IMR-90 (cell line): ENCODE results near the gene GRAP. TPM values are rescaled to one million over a fixed set of nuclear protein-coding genes. Genes with fewer than 3 reads are reported as not detected.
"Not testable (repeated sequence)": the region's sequence is repeated elsewhere in the genome, so short reads cannot be mapped to it uniquely, and the experiment has no call there.

Experiments
- ATAC-seq: fragments of 200-7000 bp; cut with Tn5 transposase; 2 replicates; pipeline ENCODE4 v1.9.1; 2020; ENCODE audit warnings: low read depth, mild to moderate bottlenecking, moderate library complexity
- BruUV-seq: library from RNA; stranded (reverse); fragments of 400-500 nt; replicated peaks from 2 replicates; lab custom pipeline; 2021; lab: Mats Ljungman, UMichigan
- CTCF ChIA-PET: fragments of 300-600 bp; formaldehyde crosslinking; extraction: SDS; loops from one replicate; lab custom pipeline; 2021; ENCODE audit warnings: antibody characterized with exemption; lab: Yijun Ruan, JAX
- POLR2A ChIA-PET: fragments of 300-600 bp; sonication (Branson Sonifier 250); formaldehyde crosslinking; loops from one replicate; lab custom pipeline; 2022; ENCODE audit warnings: antibody characterized with exemption; ENCODE audit not compliant: unreplicated experiment; lab: Charles Lee
- DNase-seq: peaks from one replicate; pipeline ENCODE4 v3.0.0; 2013
- H2AFZ ChIP-seq: replicated peaks from 2 replicates; pipeline ENCODE3; 2013; ENCODE audit warnings: low read length, mild to moderate bottlenecking; ENCODE audit not compliant: poor library complexity
- H2AK5ac ChIP-seq: 2 replicates; pipeline ENCODE4 v1.6.1; 2013; ENCODE audit warnings: low read depth, low read length, inconsistent platforms
- H2AK9ac ChIP-seq: replicated peaks from 2 replicates; pipeline ENCODE3; 2013; ENCODE audit warnings: mild to moderate bottlenecking, low read depth, low read length, moderate library complexity; ENCODE audit not compliant: poor library complexity
- H2BK120ac ChIP-seq: 2 replicates; pipeline ENCODE4 v1.6.1; 2013; ENCODE audit warnings: low read depth, low read length, inconsistent platforms
- H2BK15ac ChIP-seq: 3 replicates; pipeline ENCODE4 v1.6.1; 2013; ENCODE audit warnings: low read depth, low read length, inconsistent platforms
- H2BK20ac ChIP-seq: 2 replicates; pipeline ENCODE4 v1.6.1; 2013; ENCODE audit warnings: low read depth, mild to moderate bottlenecking, inconsistent platforms, low read length, moderate library complexity
- H2BK5ac ChIP-seq: 2 replicates; pipeline ENCODE4 v1.6.1; 2013; ENCODE audit warnings: mild to moderate bottlenecking, low read depth, low read length, inconsistent platforms; ENCODE audit not compliant: poor library complexity, severe bottlenecking
- H3K14ac ChIP-seq: replicated peaks from 2 replicates; pipeline ENCODE4 v1.6.1; 2013; ENCODE audit warnings: low read depth, low read length, inconsistent platforms
- H3K18ac ChIP-seq: 2 replicates; pipeline ENCODE4 v1.6.1; 2013; ENCODE audit warnings: low read depth, low read length, control low read depth
- H3K23ac ChIP-seq: 2 replicates; pipeline ENCODE4 v1.6.1; 2013; ENCODE audit warnings: low read depth, low read length, inconsistent platforms
- H3K27ac ChIP-seq: 2 replicates; pipeline ENCODE4 v1.5.1; 2013; ENCODE audit warnings: mild to moderate bottlenecking, control low read depth, low read length; ENCODE audit not compliant: insufficient read depth
- H3K27me3 ChIP-seq: 2 replicates; pipeline ENCODE4 v1.6.1; 2013; ENCODE audit warnings: low read length; ENCODE audit not compliant: control insufficient read depth, insufficient read depth
- H3K36me3 ChIP-seq: 2 replicates; pipeline ENCODE4 v1.6.1; 2013; ENCODE audit warnings: low read length, mixed read lengths; ENCODE audit not compliant: control insufficient read depth, insufficient read depth
- H3K4ac ChIP-seq: 2 replicates; pipeline ENCODE4 v1.6.1; 2013; ENCODE audit warnings: low read depth, low read length, inconsistent platforms
- H3K4me1 ChIP-seq: 2 replicates; pipeline ENCODE4 v1.6.1; 2013; ENCODE audit warnings: low read length, mixed read lengths; ENCODE audit not compliant: control insufficient read depth, insufficient read depth
- H3K4me2 ChIP-seq: 2 replicates; pipeline ENCODE4 v1.6.1; 2013; ENCODE audit warnings: low read depth, mild to moderate bottlenecking, control low read depth, low read length, moderate library complexity
- H3K4me3 ChIP-seq: 2 replicates; pipeline ENCODE4 v1.5.1; 2013; ENCODE audit warnings: low read depth, mild to moderate bottlenecking, control low read depth, low read length, moderate library complexity; ENCODE audit not compliant: insufficient read depth
- H3K56ac ChIP-seq: 2 replicates; pipeline ENCODE4 v1.6.1; 2013; ENCODE audit warnings: low read length, inconsistent platforms; ENCODE audit not compliant: insufficient read depth; ENCODE audit errors: extremely low read depth
- H3K79me1 ChIP-seq, 2 experiments: 2 replicates each; pipeline ENCODE4 v1.6.1; 2013; ENCODE audit warnings: low read length in 2 of 2, inconsistent platforms in 1 of 2, low read depth in 1 of 2
- H3K9ac ChIP-seq: 2 replicates; pipeline ENCODE4 v1.6.1; 2013; ENCODE audit warnings: low read depth, low read length, control low read depth
- H3K9me1 ChIP-seq: 2 replicates; pipeline ENCODE4 v1.6.1; 2013; ENCODE audit warnings: low read length, inconsistent platforms; ENCODE audit not compliant: insufficient read depth
- H3K9me3 ChIP-seq: 2 replicates; pipeline ENCODE4 v1.6.1; 2013; ENCODE audit warnings: low read length; ENCODE audit not compliant: control insufficient read depth, insufficient read depth
- H4K20me1 ChIP-seq: 2 replicates; pipeline ENCODE4 v1.6.1; 2013; ENCODE audit warnings: low read length, inconsistent platforms; ENCODE audit not compliant: insufficient read depth
- H4K5ac ChIP-seq: 2 replicates; pipeline ENCODE4 v1.6.1; 2013; ENCODE audit warnings: mild to moderate bottlenecking, low read depth, low read length, control low read depth
- H4K8ac ChIP-seq, 2 experiments: 2 replicates each; pipeline ENCODE4 v1.6.1; 2013; ENCODE audit warnings: low read depth in 2 of 2, low read length in 2 of 2, control low read depth in 1 of 2, inconsistent platforms in 1 of 2
- H4K91ac ChIP-seq: 2 replicates; pipeline ENCODE4 v1.6.1; 2013; ENCODE audit warnings: low read depth, low read length, inconsistent platforms; ENCODE audit not compliant: insufficient read depth
- RAD21 ChIP-seq: IDR thresholded peaks from 2 replicates; pipeline ENCODE4 v1.6.1; 2012; ENCODE audit warnings: low read length, improper control_type of control experiment
- WGBS, 2 experiments: methylation state at CpG; one replicate each; pipeline versions ENCODE4 v1.1.5 to v1.1.7; 2013; ENCODE audit warnings: missing lambda C conversion rate in 2 of 2; ENCODE audit not compliant: insufficient read length in 1 of 2; ENCODE audit errors: extremely low coverage in 2 of 2; 5-methylcytosine and 5-hydroxymethylcytosine counted together
- dilution Hi-C: fragments of 300-500 bp; cut with HindIII; formaldehyde crosslinking; loops from one replicate; pipeline ENCODE4 v1.14.3; 2018; ENCODE audit warnings: low sequenced_read_pairs; ENCODE audit not compliant: unreplicated experiment
- in situ Hi-C: fragments of 300-500 bp; cut with MboI; formaldehyde crosslinking; loops from 3 replicates; pipeline ENCODE4 v1.14.3; 2019; ENCODE audit warnings: low sequenced_read_pairs, inconsistent platforms, mixed read lengths
- intact Hi-C: fragments of 100-400 bp; cut with micrococcal nuclease; formaldehyde crosslinking; loops from 2 replicates; pipeline ENCODE4 v1.10.0; 2022
- polyA plus RNA-seq, 3 experiments: library from polyadenylated mRNA; depleted of rRNA; stranded (reverse); fragments of >200 nt; gene quantifications; 2 replicates each; pipeline ENCODE4 v1.2.3, GENCODE V29; 2012; ENCODE audit warnings: low replicate concordance in 1 of 3
- total RNA-seq: library from RNA; depleted of rRNA; stranded (reverse); fragments of >200 nt; gene quantifications from 2 replicates; pipeline ENCODE4 v1.2.3, GENCODE V29; 2012
- TF ChIP-seq, protein P1 (sequence below): conservative IDR thresholded peaks from 2 replicates; pipeline ENCODE4 v1.5.1; 2012; ENCODE audit warnings: mild to moderate bottlenecking, low read depth, low read length, improper control_type of control experiment

GRAP gene
- total and polyA plus RNA-seq, 2 of the 4 experiments (the other 2 are of a cell fraction), result under 0.01 to 0.14 TPM

DNA sequence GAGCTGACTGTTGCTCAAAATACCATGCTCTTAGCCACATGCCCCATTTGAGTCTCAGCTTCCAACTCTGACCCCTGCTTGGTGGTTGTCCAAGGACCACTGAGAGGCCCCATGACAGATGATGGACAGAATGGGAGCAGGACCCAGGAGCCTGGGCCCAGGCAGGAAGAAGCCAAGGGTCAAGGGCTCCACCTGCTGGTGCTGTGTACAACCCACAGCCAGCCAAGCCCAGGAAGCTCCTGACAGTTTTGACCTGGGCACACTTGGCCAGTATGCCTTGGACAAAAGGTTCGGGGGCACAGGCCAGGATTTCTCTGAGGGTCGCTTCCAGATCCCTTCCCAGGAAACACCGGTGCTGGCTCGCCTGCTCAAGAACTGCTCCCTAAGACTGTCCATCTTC is 15.0 kb downstream of the GRAP start:
- H2AK9ac ChIP-seq, CTCF ChIA-PET, H3K27ac ChIP-seq, H3K56ac ChIP-seq, H3K14ac ChIP-seq, H4K5ac ChIP-seq, H3K4me3 ChIP-seq, intact Hi-C loops, H2BK15ac ChIP-seq, DNase-seq, H3K4me1 ChIP-seq, H3K9ac ChIP-seq, dilution Hi-C loops, H3K27me3 ChIP-seq, H2BK120ac ChIP-seq, H3K79me1 ChIP-seq, H2BK5ac ChIP-seq, POLR2A ChIA-PET, H3K4ac ChIP-seq, H3K23ac ChIP-seq, H2BK20ac ChIP-seq, H4K91ac ChIP-seq, H3K36me3 ChIP-seq, H3K18ac ChIP-seq, in situ Hi-C loops, H3K9me3 ChIP-seq, H4K8ac ChIP-seq, H2AFZ ChIP-seq, H4K20me1 ChIP-seq, BruUV-seq, H2AK5ac ChIP-seq, H3K4me2 ChIP-seq, H3K9me1 ChIP-seq: not testable (repeated sequence)
- ATAC-seq, result peak; percentile 73
- no CpG with 5 or more reads among the region's 4 CpGs for WGBS, 2 experiments
- TF ChIP-seq, protein P1, sequence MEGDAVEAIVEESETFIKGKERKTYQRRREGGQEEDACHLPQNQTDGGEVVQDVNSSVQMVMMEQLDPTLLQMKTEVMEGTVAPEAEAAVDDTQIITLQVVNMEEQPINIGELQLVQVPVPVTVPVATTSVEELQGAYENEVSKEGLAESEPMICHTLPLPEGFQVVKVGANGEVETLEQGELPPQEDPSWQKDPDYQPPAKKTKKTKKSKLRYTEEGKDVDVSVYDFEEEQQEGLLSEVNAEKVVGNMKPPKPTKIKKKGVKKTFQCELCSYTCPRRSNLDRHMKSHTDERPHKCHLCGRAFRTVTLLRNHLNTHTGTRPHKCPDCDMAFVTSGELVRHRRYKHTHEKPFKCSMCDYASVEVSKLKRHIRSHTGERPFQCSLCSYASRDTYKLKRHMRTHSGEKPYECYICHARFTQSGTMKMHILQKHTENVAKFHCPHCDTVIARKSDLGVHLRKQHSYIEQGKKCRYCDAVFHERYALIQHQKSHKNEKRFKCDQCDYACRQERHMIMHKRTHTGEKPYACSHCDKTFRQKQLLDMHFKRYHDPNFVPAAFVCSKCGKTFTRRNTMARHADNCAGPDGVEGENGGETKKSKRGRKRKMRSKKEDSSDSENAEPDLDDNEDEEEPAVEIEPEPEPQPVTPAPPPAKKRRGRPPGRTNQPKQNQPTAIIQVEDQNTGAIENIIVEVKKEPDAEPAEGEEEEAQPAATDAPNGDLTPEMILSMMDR, result peak; percentile 37
- TF ChIP-seq RAD21, result peak; percentile 38; the same call in 1 of the 2 replicates

DNA sequence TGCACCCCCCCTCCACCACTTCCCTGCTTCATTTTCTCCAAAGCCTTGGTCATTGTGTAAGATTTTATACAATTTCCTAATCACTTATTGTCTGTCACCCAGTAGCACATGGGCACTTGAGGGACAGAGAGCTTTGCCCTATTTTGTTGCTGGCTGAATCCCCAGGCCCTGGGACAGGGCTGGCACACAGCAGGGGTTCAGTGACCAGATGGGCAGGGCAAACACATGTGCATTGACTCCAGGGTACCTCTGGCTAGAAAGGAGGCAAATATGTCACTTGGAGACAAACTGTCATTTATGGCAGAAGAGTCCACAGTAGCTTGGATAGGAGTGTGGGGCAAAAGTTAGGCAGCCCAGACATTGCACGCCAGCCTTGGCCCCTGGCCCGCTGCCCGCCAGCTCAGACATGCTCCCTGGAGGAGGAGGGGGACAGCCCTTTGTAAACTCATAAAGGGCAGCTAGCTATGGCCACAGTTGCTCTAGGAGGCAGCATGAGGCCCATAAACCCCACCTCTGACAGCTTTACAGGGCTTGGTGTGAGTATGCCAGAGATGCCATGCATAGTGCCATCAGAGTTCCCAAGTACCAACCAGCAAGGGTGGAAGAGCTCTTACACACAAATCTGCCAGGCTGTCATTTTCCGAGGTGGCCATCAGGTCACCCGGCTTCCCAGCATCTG is 15.8 kb downstream of the GRAP start:
- ATAC-seq, result not testable (repeated sequence)

More for the DNA sequence above, 15.8 kb downstream of the GRAP start:
- in situ Hi-C loops, H4K20me1 ChIP-seq, H3K27me3 ChIP-seq, H4K8ac ChIP-seq, H2BK5ac ChIP-seq, H3K79me1 ChIP-seq, H4K5ac ChIP-seq, DNase-seq, H2BK20ac ChIP-seq, POLR2A ChIA-PET, H3K9ac ChIP-seq, H3K4me2 ChIP-seq, H3K4ac ChIP-seq, H3K4me3 ChIP-seq, H2BK15ac ChIP-seq, intact Hi-C loops, BruUV-seq, H2BK120ac ChIP-seq, CTCF ChIA-PET, H4K91ac ChIP-seq, H3K27ac ChIP-seq, H3K9me3 ChIP-seq, dilution Hi-C loops, H2AFZ ChIP-seq, H3K4me1 ChIP-seq, H3K56ac ChIP-seq, H3K9me1 ChIP-seq, H2AK5ac ChIP-seq, H3K36me3 ChIP-seq, H3K23ac ChIP-seq, H3K14ac ChIP-seq, H2AK9ac ChIP-seq, H3K18ac ChIP-seq: not testable (repeated sequence)
- WGBS, 2 experiments, result no CpG with 5 or more reads among the region's 5 CpGs
